Left lung (tissue), 10 donors: ENCODE results near the gene RERE. TPM values are rescaled to one million over a fixed set of nuclear protein-coding genes. Genes with fewer than 3 reads are reported as not detected.

Source experiments
- ATAC-seq: fragments of 200-7000 bp; cut with Tn5 transposase; one replicate; pipeline ENCODE4 v1.9.1; 2020; ENCODE audit warnings: moderate library complexity
- DNase-seq, 4 donors: peaks; one replicate each; pipeline ENCODE4 v3.0.0-alpha.2; 2013 to 2020
- H3K27ac ChIP-seq, 2 donors: fragments of 200-600 bp; sonication (generic) in 1 of 2; one replicate each; pipeline versions ENCODE4 v1.5.0 to v1.8.0; 2020 to 2021
- H3K27me3 ChIP-seq, 2 donors: fragments of 200-600 bp; sonication (generic) in 1 of 2; one replicate each; pipeline versions ENCODE4 v1.5.0 to v1.8.0; 2020 to 2021
- H3K36me3 ChIP-seq, 2 donors: fragments of 200-600 bp; sonication (generic) in 1 of 2; one replicate each; pipeline versions ENCODE4 v1.5.0 to v1.8.0; 2020 to 2021
- H3K4me1 ChIP-seq, 2 donors: fragments of 200-600 bp; one replicate each; pipeline ENCODE4 v1.8.0; 2021
- H3K4me3 ChIP-seq, 2 donors: fragments of 200-600 bp; sonication (generic) in 1 of 2; one replicate each; pipeline versions ENCODE4 v1.5.0 to v1.8.0; 2020 to 2021; ENCODE audit warnings: mild to moderate bottlenecking in 1 of 2
- H3K9me3 ChIP-seq, 2 donors: fragments of 200-600 bp; sonication (generic) in 1 of 2; one replicate each; pipeline versions ENCODE4 v1.5.0 to v1.8.0; 2020 to 2021
- CTCF ChIP-seq, 2 donors: fragments of 200-600 bp; sonication (generic) in 1 of 2; IDR thresholded peaks; one replicate each; pipeline versions ENCODE4 v1.5.0 to v1.8.0; 2021; ENCODE audit warnings: antibody characterized with exemption in 2 of 2
- intact Hi-C, 2 donors: fragments of 100-400 bp; cut with DNase I; formaldehyde crosslinking; loops; one replicate each; pipeline versions ENCODE4 v1.11.2 to v1.14.2; 2022
- polyA plus RNA-seq, 6 donors: library from polyadenylated mRNA; unstranded; fragments of 120-200 nt; gene quantifications; one replicate each; pipeline ENCODE4 v1.2.1, GENCODE V29; 2013; ENCODE audit not compliant: insufficient read length in 6 of 6
- total RNA-seq, 2 donors: library from RNA; stranded (reverse); fragmentation: NEBNext Ultra II Directional; extraction: Animal tissue kit (Norgen Biotek cat#: 25700); gene quantifications; one replicate each; pipeline ENCODE4 v1.2.1, GENCODE V29; 2021
- donor health status: DM: no; HTN: yes; CAD: no.
- donor health status: DM: no; HTN: no; CAD: no.

The RERE gene
- total and polyA plus RNA-seq, 8 donors: 73.3 to 135 (median 130) TPM

GRCh38 chr1:8417625-8418024 is 399.8 kb downstream of the RERE start:
- Histone ChIP-seq H3K4me1 (peaks cover 31 to 88% of the 10 kb centered on the region in 2 donors), H3K4me3 (no peak overlapping the region)
- intact Hi-C loops: no loop called here

DNA sequence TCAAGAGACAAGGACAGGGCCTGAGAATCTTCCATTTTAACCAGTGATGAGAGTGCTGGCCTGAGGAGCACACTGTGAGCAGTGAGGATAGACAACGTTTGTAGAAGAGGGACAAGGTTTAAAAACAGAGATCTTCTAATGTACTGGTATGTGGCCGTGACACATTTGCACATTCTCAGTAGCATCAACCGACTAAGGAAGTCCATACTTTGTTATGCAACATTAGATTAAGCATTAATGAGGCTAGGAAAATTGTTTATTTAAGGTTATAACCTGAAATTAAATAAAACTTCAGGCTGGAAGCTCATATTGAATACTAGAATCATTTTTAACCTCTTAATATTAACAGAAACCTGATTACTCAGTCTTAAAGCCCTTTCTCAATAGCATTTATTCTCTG is 400.6 kb downstream of the RERE start:
- intact Hi-C loops: no loop called here

More at GRCh38 chr1:8417625-8418024, 399.8 kb downstream of the RERE start:
- TF ChIP-seq CTCF (IDR thresholded peaks at IDR 0.05): no peak
- peaks cover 0 to 33% of the 10 kb centered on the region in 2 donors for H3K36me3 ChIP-seq
- H3K9me3 ChIP-seq: no peaks in the 10 kb centered on the region
- no peak for ATAC-seq
- peak overlapping the region; percentile 20 to 56 for H3K27ac ChIP-seq
- H3K27me3 ChIP-seq: no peaks in the 10 kb centered on the region
- no peak for DNase-seq

DNA sequence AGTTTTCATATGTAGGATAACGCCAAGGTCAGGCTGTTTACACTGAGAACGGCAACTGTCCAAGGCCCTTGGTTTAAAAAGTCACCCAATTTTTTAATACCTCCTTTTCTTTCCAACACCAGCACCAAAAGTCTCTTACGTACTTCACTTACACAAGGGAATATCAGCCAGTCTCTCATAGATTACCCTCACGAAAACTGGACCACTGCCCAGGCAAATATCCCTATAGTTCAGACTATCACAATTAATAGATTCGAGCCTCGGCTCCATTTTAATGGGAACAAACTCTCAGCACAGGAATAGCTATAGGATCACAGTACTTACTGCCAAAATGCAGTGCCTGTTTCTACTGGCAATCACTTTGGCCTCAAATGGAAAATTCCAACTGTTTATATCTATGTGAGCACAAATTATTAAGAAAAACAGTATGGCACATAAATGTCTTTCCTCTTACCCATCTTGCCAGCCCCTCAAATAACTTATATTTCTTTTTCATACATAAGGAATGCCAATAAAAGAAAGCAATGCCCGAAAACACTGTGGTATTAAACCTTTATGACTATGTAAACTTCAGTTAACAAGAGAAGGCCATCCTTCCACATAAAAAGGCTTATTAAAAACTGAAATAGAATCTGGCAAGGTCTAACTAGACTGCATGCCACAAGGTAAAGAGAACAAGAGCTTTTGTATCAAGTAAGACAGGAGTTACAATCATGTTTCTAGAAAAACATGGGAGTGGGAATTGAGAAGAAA is 401.7 kb downstream of the RERE start:
- no peak for ATAC-seq
- H3K27ac ChIP-seq: peak overlapping the region in 1 of 2 donors; percentile 38
- intact Hi-C loops: no loop called here

More for the DNA sequence above, 400.6 kb downstream of the RERE start:
- no peak for ATAC-seq
- no peaks in the 10 kb centered on the region for H3K27me3 ChIP-seq
- peak overlapping the region; percentile 20 to 56 for H3K27ac ChIP-seq
- peaks cover 33 to 88% of the 10 kb centered on the region in 2 donors for H3K4me1 ChIP-seq
- H3K4me3 ChIP-seq: no peak overlapping the region
- no peaks in the 10 kb centered on the region for H3K9me3 ChIP-seq
- H3K36me3 ChIP-seq: peaks cover 0 to 33% of the 10 kb centered on the region in 2 donors
- DNase-seq: no peak
- no peak for TF ChIP-seq CTCF (IDR thresholded peaks at IDR 0.05)

GRCh38 chr1:8412183-8412831 is 405.1 kb downstream of the RERE start:
- Histone ChIP-seq H3K27me3 (no peaks in the 10 kb centered on the region), H3K4me3 (no peak overlapping the region), H3K36me3 (peaks cover 0 to 34% of the 10 kb centered on the region in 2 donors), H3K27ac (peak overlapping the region; percentile 53 to 54), H3K4me1 (peaks cover 33 to 78% of the 10 kb centered on the region in 2 donors), H3K9me3 (no peaks in the 10 kb centered on the region)
- intact Hi-C loops: no loop called here
- ATAC-seq (peak; percentile 16), DNase-seq (no peak)
- no peak for TF ChIP-seq CTCF (IDR thresholded peaks at IDR 0.05)

More for the DNA sequence above, 401.7 kb downstream of the RERE start:
- Histone ChIP-seq H3K27me3 (no peaks in the 10 kb centered on the region), H3K4me3 (no peak overlapping the region), H3K4me1 (peaks cover 25 to 81% of the 10 kb centered on the region in 2 donors), H3K9me3 (no peaks in the 10 kb centered on the region), H3K36me3 (peaks cover 0 to 34% of the 10 kb centered on the region in 2 donors)
- no peak for TF ChIP-seq CTCF (IDR thresholded peaks at IDR 0.05)
- no peak for DNase-seq

- peak overlapping the region; percentile 15 to 53 for H3K27ac ChIP-seq
- H3K9me3 ChIP-seq: no peaks in the 10 kb centered on the region
- peaks cover 0 to 39% of the 10 kb centered on the region in 2 donors for H3K36me3 ChIP-seq
- TF ChIP-seq CTCF (IDR thresholded peaks at IDR 0.05): no peak
- H3K4me1 ChIP-seq: peaks cover 34 to 78% of the 10 kb centered on the region in 2 donors
- ATAC-seq (no peak), DNase-seq (no peak)
- intact Hi-C loops: no loop called here
- no peaks in the 10 kb centered on the region for H3K27me3 ChIP-seq
- H3K4me3 ChIP-seq: no peak overlapping the region
These were observed 405.6 kb downstream of the RERE start for GRCh38 chr1:8411803-8412182.
